H1 (cell line): ENCODE results near the gene GALNT2. TPM values are rescaled to one million over a fixed set of nuclear protein-coding genes. Genes with fewer than 3 reads are reported as not detected.

Source experiments
- CTCF ChIA-PET: fragments of 300-600 bp; sonication (Branson Sonifier 250); formaldehyde crosslinking; loops from one replicate; lab custom pipeline; 2021; ENCODE audit not compliant: partially characterized antibody; lab: Charles Lee
- POLR2A ChIA-PET: fragments of 300-600 bp; sonication (Branson Sonifier 250); formaldehyde crosslinking; loops from one replicate; lab custom pipeline; 2021; ENCODE audit warnings: inconsistent platforms; ENCODE audit not compliant: partially characterized antibody; lab: Charles Lee
- DNase-seq, 2 experiments: peaks; one replicate each; pipeline versions ENCODE4 v3.0.0 to v3.0.0-alpha.2; 2010 to 2022; ENCODE audit warnings: low spot score in 2 of 2, low read depth in 1 of 2, mixed read lengths in 1 of 2
- FAIRE-seq: peaks from 2 replicates; lab custom pipeline; 2011; peaks lifted over from hg19 to GRCh38; lab: Jason Lieb, UNC
- H2AFZ ChIP-seq: 2 replicates; pipeline ENCODE4 v1.8.1; 2012; ENCODE audit warnings: low read length, inconsistent platforms
- H2AK5ac ChIP-seq: 2 replicates; pipeline ENCODE4 v1.6.1; 2013; ENCODE audit warnings: low read depth, low read length
- H2BK120ac ChIP-seq: replicated peaks from 2 replicates; pipeline ENCODE3; 2013; ENCODE audit warnings: low read depth, low read length, inconsistent platforms
- H2BK12ac ChIP-seq: 2 replicates; pipeline ENCODE4 v1.6.1; 2013; ENCODE audit warnings: low read depth, low read length
- H2BK15ac ChIP-seq: 2 replicates; pipeline ENCODE4 v1.6.1; 2013; ENCODE audit warnings: low read length
- H2BK20ac ChIP-seq: 2 replicates; pipeline ENCODE4 v1.6.1; 2013; ENCODE audit warnings: low read length
- H2BK5ac ChIP-seq: 2 replicates; pipeline ENCODE4 v1.6.1; 2013; ENCODE audit warnings: low read depth, low read length
- H3K14ac ChIP-seq: 2 replicates; pipeline ENCODE4 v1.6.1; 2013; ENCODE audit warnings: inconsistent platforms; ENCODE audit not compliant: insufficient read length
- H3K18ac ChIP-seq: 2 replicates; pipeline ENCODE4 v1.6.1; 2013; ENCODE audit warnings: low read length; ENCODE audit errors: extremely low read depth
- H3K23ac ChIP-seq: 2 replicates; pipeline ENCODE4 v1.6.1; 2013; ENCODE audit warnings: inconsistent platforms; ENCODE audit not compliant: insufficient read length
- H3K23me2 ChIP-seq: 2 replicates; pipeline ENCODE4 v1.6.1; 2013; ENCODE audit warnings: low read depth, low read length
- H3K27ac ChIP-seq: 2 replicates; pipeline ENCODE4 v1.6.1; 2011; ENCODE audit warnings: low read depth, low read length, inconsistent platforms
- H3K27me3 ChIP-seq, 4 experiments: replicated peaks in 1 of 4; 1 replicate in 1 of 4; 2 replicates in 3 of 4; pipeline versions ENCODE4 v1.6.1 to v1.8.1; 2011 to 2013; ENCODE audit warnings: low read length in 3 of 4, mild to moderate bottlenecking in 3 of 4, inconsistent platforms in 2 of 4, mixed read lengths in 2 of 4, moderate library complexity in 1 of 4; ENCODE audit not compliant: control insufficient read depth in 3 of 4, insufficient read depth in 3 of 4; ENCODE audit errors: extremely low read depth in 1 of 4
- H3K36me3 ChIP-seq, 4 experiments: 2 replicates each; pipeline versions ENCODE4 v1.6.1 to v1.8.1; 2011 to 2013; ENCODE audit warnings: mild to moderate bottlenecking in 4 of 4, low read length in 3 of 4, moderate library complexity in 2 of 4, control low read depth in 1 of 4, inconsistent platforms in 1 of 4; ENCODE audit not compliant: insufficient read depth in 4 of 4, control insufficient read depth in 2 of 4
- H3K4ac ChIP-seq: replicated peaks from 2 replicates; pipeline ENCODE3; 2013; ENCODE audit warnings: low read length, low read depth, mixed read lengths, inconsistent platforms; ENCODE audit not compliant: insufficient read length
- H3K4me1 ChIP-seq, 4 experiments: replicated peaks in 1 of 4; 1 replicate in 1 of 4; 2 replicates in 3 of 4; pipeline versions ENCODE4 v1.6.1 to v1.8.1; 2011 to 2013; ENCODE audit warnings: low read length in 3 of 4, inconsistent platforms in 2 of 4, mixed read lengths in 1 of 4; ENCODE audit not compliant: insufficient read depth in 4 of 4, control insufficient read depth in 3 of 4
- H3K4me2 ChIP-seq, 2 experiments: 2 replicates each; pipeline versions ENCODE4 v1.6.1 to v1.8.1; 2011 to 2013; ENCODE audit warnings: low read depth in 2 of 2, low read length in 2 of 2, control low read depth in 1 of 2, inconsistent platforms in 1 of 2, mild to moderate bottlenecking in 1 of 2; ENCODE audit not compliant: insufficient read depth in 1 of 2
- H3K4me3 ChIP-seq, 4 experiments: fragments of 200-600, 300-600 bp in 1 of 4; sonication (generic), shearing (Covaris generic), sonication (Bioruptor Twin) in 1 of 4; 2 replicates each; pipeline versions ENCODE4 v1.5.1 to v1.8.1; 2011 to 2016; ENCODE audit warnings: low read length in 4 of 4, low read depth in 3 of 4, control low read depth in 2 of 4, inconsistent platforms in 2 of 4, mild to moderate bottlenecking in 2 of 4, mixed read lengths in 1 of 4, moderate library complexity in 1 of 4; ENCODE audit not compliant: insufficient read depth in 2 of 4; ENCODE audit errors: extremely low read depth in 1 of 4
- H3K56ac ChIP-seq: replicated peaks from 2 replicates; pipeline ENCODE3; 2013; ENCODE audit warnings: low read depth, mild to moderate bottlenecking, mixed read lengths, low read length, inconsistent platforms; ENCODE audit not compliant: insufficient read length
- H3K79me1 ChIP-seq: 2 replicates; pipeline ENCODE4 v1.6.1; 2013; ENCODE audit warnings: low read depth, low read length, control low read depth
- H3K79me2 ChIP-seq, 2 experiments: 2 replicates each; pipeline versions ENCODE4 v1.6.1 to v1.8.1; 2012 to 2013; ENCODE audit warnings: low read length in 2 of 2, mild to moderate bottlenecking in 2 of 2, inconsistent platforms in 1 of 2; ENCODE audit not compliant: insufficient read depth in 2 of 2, control insufficient read depth in 1 of 2
- H3K9ac ChIP-seq, 4 experiments: replicated peaks in 1 of 4; 1 replicate in 1 of 4; 2 replicates in 3 of 4; pipeline versions ENCODE4 v1.6.1 to v1.8.1; 2011 to 2013; ENCODE audit warnings: low read depth in 3 of 4, low read length in 3 of 4, control low read depth in 2 of 4, mild to moderate bottlenecking in 2 of 4, moderate library complexity in 2 of 4, inconsistent platforms in 1 of 4; ENCODE audit errors: extremely low read depth in 1 of 4
- H3K9me3 ChIP-seq, 2 experiments: 2 replicates each; pipeline versions ENCODE4 v1.6.1 to v1.8.1; 2012 to 2013; ENCODE audit warnings: mild to moderate bottlenecking in 2 of 2, moderate library complexity in 2 of 2, control low read depth in 1 of 2, inconsistent platforms in 1 of 2, low read depth in 1 of 2, low read length in 1 of 2, mixed read lengths in 1 of 2; ENCODE audit not compliant: insufficient read depth in 2 of 2
- H4K20me1 ChIP-seq, 2 experiments: replicated peaks in 1 of 2; 2 replicates each; pipeline versions ENCODE3 to v1.8.1; 2011 to 2013; ENCODE audit warnings: inconsistent platforms in 2 of 2, low read length in 2 of 2, mild to moderate bottlenecking in 1 of 2; ENCODE audit not compliant: insufficient read depth in 2 of 2, control insufficient read depth in 1 of 2
- H4K5ac ChIP-seq: 2 replicates; pipeline ENCODE4 v1.6.1; 2013; ENCODE audit warnings: low read length, low read depth, mixed read lengths, inconsistent platforms; ENCODE audit not compliant: insufficient read length
- H4K8ac ChIP-seq: 2 replicates; pipeline ENCODE4 v1.8.0; 2013; ENCODE audit warnings: mild to moderate bottlenecking, moderate library complexity, low read length, inconsistent platforms; ENCODE audit not compliant: insufficient read depth; ENCODE audit errors: extremely low read depth
- H4K91ac ChIP-seq: replicated peaks from 2 replicates; pipeline ENCODE3; 2013; ENCODE audit warnings: low read length, mixed read lengths, inconsistent platforms; ENCODE audit not compliant: insufficient read length
- ASH2L ChIP-seq: fragments of 200-600, 300-600 bp; sonication (generic); IDR thresholded peaks from one replicate; pipeline ENCODE4 v1.7.1; 2017; ENCODE audit warnings: low read length
- BRCA1 ChIP-seq: IDR thresholded peaks from 2 replicates; pipeline ENCODE4 v1.6.1; 2012; ENCODE audit warnings: low read depth, low read length, improper control_type of control experiment
- NANOG ChIP-seq: IDR thresholded peaks from 2 replicates; pipeline ENCODE4 v1.6.1; 2011; ENCODE audit warnings: low read length, low read depth, mild to moderate bottlenecking, inconsistent platforms; ENCODE audit not compliant: insufficient read depth, poor library complexity, severe bottlenecking
- TAF7 ChIP-seq: optimal IDR thresholded peaks from 2 replicates; pipeline ENCODE3; 2011; ENCODE audit warnings: low read depth, mild to moderate bottlenecking, inconsistent platforms, low read length, moderate library complexity, borderline replicate concordance
- ZNF274 ChIP-seq: IDR thresholded peaks from 2 replicates; pipeline ENCODE4 v1.7.0; 2012; ENCODE audit warnings: low read length, borderline replicate concordance; ENCODE audit errors: extremely low read depth
- WGBS, 2 experiments: shearing (Covaris generic) in 1 of 2; methylation state at CpG; one replicate each; pipeline versions ENCODE4 v1.1.6 to v1.1.7; 2013 to 2015; ENCODE audit warnings: low lambda C conversion rate in 2 of 2, mixed read lengths in 2 of 2, inconsistent platforms in 1 of 2, low coverage in 1 of 2, missing lambda C conversion rate in 1 of 2; ENCODE audit not compliant: insufficient replicate concordance in 2 of 2, insufficient coverage in 1 of 2, insufficient read length in 1 of 2; ENCODE audit errors: extremely low coverage in 1 of 2, missing lambda C conversion rate in 1 of 2; 5-methylcytosine and 5-hydroxymethylcytosine counted together
- polyA plus RNA-seq, 7 experiments: library from polyadenylated mRNA; depleted of rRNA in 3 of 7; stranded (reverse) in 5 of 7; unstranded in 2 of 7; fragments of >200 nt in 5 of 7; fragments of 200-250 nt in 2 of 7; gene quantifications; 1 replicate in 5 of 7; 2 replicates in 1 of 7; 4 replicates in 1 of 7; pipeline versions ENCODE4 v1.2.1 to v1.2.3, GENCODE V29; 2011 to 2013; ENCODE audit warnings: missing spikeins in 2 of 7, mixed read lengths in 2 of 7
- total RNA-seq: library from RNA; stranded (reverse); fragmentation: NEBNext Ultra II Directional; extraction: Animal tissue kit (Norgen Biotek cat#: 25700); gene quantifications from 2 replicates; pipeline ENCODE4 v1.2.1, GENCODE V29; 2021
- TF ChIP-seq, protein P1 (sequence below): IDR thresholded peaks from 2 replicates; pipeline ENCODE4 v1.6.1; 2011; ENCODE audit warnings: low read depth, mild to moderate bottlenecking, low read length; ENCODE audit not compliant: insufficient read depth
- TF ChIP-seq, protein P2 (sequence below): IDR thresholded peaks from 2 replicates; pipeline ENCODE4 v1.6.1; 2012; ENCODE audit warnings: inconsistent platforms

Gene GALNT2
- total and polyA plus RNA-seq, 2 of the 8 experiments (the other 6 are each of a cell fraction or from before 2014, with no cell fraction given): 34.5 to 75.3 TPM

DNA sequence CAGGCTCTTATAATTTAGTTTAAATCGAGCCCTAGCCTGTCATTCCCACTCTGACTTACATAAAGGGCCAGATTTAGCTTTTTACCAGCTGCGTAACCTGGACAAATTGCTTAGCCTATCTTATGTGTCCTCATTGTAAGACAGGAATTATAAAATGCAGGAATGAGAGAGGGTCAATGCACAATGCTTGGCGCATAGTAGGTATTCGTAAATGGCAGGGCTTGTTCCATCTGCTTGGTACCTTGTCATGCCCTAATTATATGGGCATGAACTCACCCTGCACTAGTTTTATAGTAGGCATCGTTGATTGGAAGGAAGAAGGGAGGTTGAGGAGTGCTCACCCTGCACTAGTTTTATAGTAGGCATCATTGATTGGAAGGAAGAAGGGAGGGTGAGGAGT is 108.8 kb downstream of the GALNT2 start:
- no peak overlapping the region for H3K14ac ChIP-seq
- no peak overlapping the region for H2AFZ ChIP-seq
- peaks cover 0 to 14% of the 10 kb centered on the region in 2 experiments; a peak in 3 of 4 replicates for H3K79me2 ChIP-seq
- no peaks in the 10 kb centered on the region for H3K79me1 ChIP-seq
- no peak overlapping the region for H3K4me3 ChIP-seq
- H2BK120ac ChIP-seq: no peak overlapping the region
- no peaks in the 10 kb centered on the region for H3K27me3 ChIP-seq
- no peak overlapping the region for H4K91ac ChIP-seq
- ChIA-PET POLR2A (no interaction called here), CTCF (interaction anchor here (0.5 to 1.2 kb wide), 4 partner anchors 38 to 328 kb away, joined by 3 to 4 read pairs (median 3); no protein-coding TSS in a partner anchor)
- 70% methylated on average over 5 of the region's 5 CpGs; no CpG with 5 or more reads in 1 of the 2 experiments for WGBS, 2 experiments
- H2BK20ac ChIP-seq: no peak overlapping the region
- no peak overlapping the region for H3K4me2 ChIP-seq
- peaks cover 0 to 6% (median 1%) of the 10 kb centered on the region in 4 experiments; a peak in 3 of 8 replicates for H3K36me3 ChIP-seq
- H3K4me1 ChIP-seq: peaks cover 0 to 16% (median 5%) of the 10 kb centered on the region in 4 experiments; a peak in 6 of 7 replicates
- DNase-seq (peak in 1 of 2 experiments; percentile 20), FAIRE-seq (no peak)
- no peaks in the 10 kb centered on the region for H3K9me3 ChIP-seq
- no peak overlapping the region for H3K56ac ChIP-seq
- no peak overlapping the region for H4K8ac ChIP-seq
- H4K5ac ChIP-seq: no peak overlapping the region
- no peak overlapping the region for H3K9ac ChIP-seq
- no peak overlapping the region; the same call in 1 of the 2 replicates for H2BK12ac ChIP-seq
- no peaks in the 10 kb centered on the region for H4K20me1 ChIP-seq
- H3K4ac ChIP-seq: no peak overlapping the region
- H3K18ac ChIP-seq: no peak overlapping the region
- H2BK15ac ChIP-seq: no peak overlapping the region
- no peak overlapping the region for H3K27ac ChIP-seq
- H2BK5ac ChIP-seq: no peak overlapping the region
- no peak overlapping the region for H2AK5ac ChIP-seq
- no peaks in the 10 kb centered on the region for H3K23me2 ChIP-seq
- no peak overlapping the region for H3K23ac ChIP-seq
- no peak for TF ChIP-seq BRCA1
- TF ChIP-seq, protein P1, sequence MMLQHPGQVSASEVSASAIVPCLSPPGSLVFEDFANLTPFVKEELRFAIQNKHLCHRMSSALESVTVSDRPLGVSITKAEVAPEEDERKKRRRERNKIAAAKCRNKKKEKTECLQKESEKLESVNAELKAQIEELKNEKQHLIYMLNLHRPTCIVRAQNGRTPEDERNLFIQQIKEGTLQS: no peak
- TF ChIP-seq, protein P2, sequence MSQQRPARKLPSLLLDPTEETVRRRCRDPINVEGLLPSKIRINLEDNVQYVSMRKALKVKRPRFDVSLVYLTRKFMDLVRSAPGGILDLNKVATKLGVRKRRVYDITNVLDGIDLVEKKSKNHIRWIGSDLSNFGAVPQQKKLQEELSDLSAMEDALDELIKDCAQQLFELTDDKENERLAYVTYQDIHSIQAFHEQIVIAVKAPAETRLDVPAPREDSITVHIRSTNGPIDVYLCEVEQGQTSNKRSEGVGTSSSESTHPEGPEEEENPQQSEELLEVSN: no peak
- TF ChIP-seq NANOG: no peak
- no peak for TF ChIP-seq ASH2L
- no peak for TF ChIP-seq TAF7
- no peak for TF ChIP-seq ZNF274
